HL-60 (cell line): Measurements from ENCODE around the gene SEPTIN12.

Experiments used
- GABPA ChIP-seq: IDR thresholded peaks from 2 replicates; pipeline ENCODE4 v1.6.1; 2012; ENCODE audit warnings: low read depth
- POLR2AphosphoS5 ChIP-seq: IDR thresholded peaks from 2 replicates; pipeline ENCODE4 v1.6.1; 2012; ENCODE audit warnings: low read depth
- SPI1 ChIP-seq: IDR thresholded peaks from 2 replicates; pipeline ENCODE4 v1.6.1; 2012; ENCODE audit warnings: low read depth, mild to moderate bottlenecking, borderline replicate concordance
- TF ChIP-seq, protein P1 (sequence below): IDR thresholded peaks from one replicate; pipeline ENCODE4 v1.5.1; 2011; ENCODE audit warnings: low read length, control low read depth, inconsistent platforms; ENCODE audit not compliant: insufficient read depth
- TF ChIP-seq, protein P2 (sequence below): IDR thresholded peaks from 2 replicates; pipeline ENCODE4 v1.6.1; 2012; ENCODE audit warnings: low read depth; ENCODE audit not compliant: insufficient replicate concordance

DNA sequence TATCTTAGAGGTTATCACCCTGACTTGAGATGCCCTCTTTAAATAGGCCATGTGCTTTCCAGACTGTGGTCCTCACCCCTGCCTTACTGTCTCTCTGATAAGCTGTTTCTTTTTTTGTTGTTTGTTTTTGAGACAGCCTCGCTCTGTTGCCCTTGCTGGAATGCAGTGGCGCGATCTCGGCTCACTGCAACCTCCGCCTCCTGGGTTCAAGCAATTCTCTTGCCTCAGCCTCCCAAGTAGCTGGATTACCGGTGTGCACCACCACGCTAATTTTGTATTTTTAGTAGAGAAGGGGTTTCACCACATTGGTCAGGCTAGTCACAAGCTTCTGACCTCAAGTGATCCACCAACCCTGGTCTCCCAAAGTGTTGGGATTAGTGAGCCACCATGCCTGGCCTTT, 765 bp upstream of the SEPTIN12 start:
- TF ChIP-seq, protein P1, sequence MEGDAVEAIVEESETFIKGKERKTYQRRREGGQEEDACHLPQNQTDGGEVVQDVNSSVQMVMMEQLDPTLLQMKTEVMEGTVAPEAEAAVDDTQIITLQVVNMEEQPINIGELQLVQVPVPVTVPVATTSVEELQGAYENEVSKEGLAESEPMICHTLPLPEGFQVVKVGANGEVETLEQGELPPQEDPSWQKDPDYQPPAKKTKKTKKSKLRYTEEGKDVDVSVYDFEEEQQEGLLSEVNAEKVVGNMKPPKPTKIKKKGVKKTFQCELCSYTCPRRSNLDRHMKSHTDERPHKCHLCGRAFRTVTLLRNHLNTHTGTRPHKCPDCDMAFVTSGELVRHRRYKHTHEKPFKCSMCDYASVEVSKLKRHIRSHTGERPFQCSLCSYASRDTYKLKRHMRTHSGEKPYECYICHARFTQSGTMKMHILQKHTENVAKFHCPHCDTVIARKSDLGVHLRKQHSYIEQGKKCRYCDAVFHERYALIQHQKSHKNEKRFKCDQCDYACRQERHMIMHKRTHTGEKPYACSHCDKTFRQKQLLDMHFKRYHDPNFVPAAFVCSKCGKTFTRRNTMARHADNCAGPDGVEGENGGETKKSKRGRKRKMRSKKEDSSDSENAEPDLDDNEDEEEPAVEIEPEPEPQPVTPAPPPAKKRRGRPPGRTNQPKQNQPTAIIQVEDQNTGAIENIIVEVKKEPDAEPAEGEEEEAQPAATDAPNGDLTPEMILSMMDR = no peak
- TF ChIP-seq GABPA (no peak), POLR2AphosphoS5 (no peak), SPI1 (no peak)
- TF ChIP-seq, protein P2, sequence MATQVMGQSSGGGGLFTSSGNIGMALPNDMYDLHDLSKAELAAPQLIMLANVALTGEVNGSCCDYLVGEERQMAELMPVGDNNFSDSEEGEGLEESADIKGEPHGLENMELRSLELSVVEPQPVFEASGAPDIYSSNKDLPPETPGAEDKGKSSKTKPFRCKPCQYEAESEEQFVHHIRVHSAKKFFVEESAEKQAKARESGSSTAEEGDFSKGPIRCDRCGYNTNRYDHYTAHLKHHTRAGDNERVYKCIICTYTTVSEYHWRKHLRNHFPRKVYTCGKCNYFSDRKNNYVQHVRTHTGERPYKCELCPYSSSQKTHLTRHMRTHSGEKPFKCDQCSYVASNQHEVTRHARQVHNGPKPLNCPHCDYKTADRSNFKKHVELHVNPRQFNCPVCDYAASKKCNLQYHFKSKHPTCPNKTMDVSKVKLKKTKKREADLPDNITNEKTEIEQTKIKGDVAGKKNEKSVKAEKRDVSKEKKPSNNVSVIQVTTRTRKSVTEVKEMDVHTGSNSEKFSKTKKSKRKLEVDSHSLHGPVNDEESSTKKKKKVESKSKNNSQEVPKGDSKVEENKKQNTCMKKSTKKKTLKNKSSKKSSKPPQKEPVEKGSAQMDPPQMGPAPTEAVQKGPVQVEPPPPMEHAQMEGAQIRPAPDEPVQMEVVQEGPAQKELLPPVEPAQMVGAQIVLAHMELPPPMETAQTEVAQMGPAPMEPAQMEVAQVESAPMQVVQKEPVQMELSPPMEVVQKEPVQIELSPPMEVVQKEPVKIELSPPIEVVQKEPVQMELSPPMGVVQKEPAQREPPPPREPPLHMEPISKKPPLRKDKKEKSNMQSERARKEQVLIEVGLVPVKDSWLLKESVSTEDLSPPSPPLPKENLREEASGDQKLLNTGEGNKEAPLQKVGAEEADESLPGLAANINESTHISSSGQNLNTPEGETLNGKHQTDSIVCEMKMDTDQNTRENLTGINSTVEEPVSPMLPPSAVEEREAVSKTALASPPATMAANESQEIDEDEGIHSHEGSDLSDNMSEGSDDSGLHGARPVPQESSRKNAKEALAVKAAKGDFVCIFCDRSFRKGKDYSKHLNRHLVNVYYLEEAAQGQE = no peak
